GM13976 (cell line): Measurements from ENCODE around the gene QTRT2.

Experiments
- DNase-seq: peaks from one replicate; pipeline ENCODE4 v3.0.0; 2012; ENCODE audit warnings: low spot score
- in situ Hi-C: fragments of 300-500 bp; cut with MboI; formaldehyde crosslinking; loops from one replicate; pipeline ENCODE4 v1.12.0; 2022; ENCODE audit warnings: low sequenced_read_pairs, mixed read lengths, inconsistent platforms; ENCODE audit not compliant: unreplicated experiment
- TF ChIP-seq, protein P1 (sequence below): IDR thresholded peaks from 2 replicates; pipeline ENCODE4 v1.5.1; 2012; ENCODE audit warnings: borderline replicate concordance, mild to moderate bottlenecking; ENCODE audit not compliant: insufficient read depth; ENCODE audit errors: extremely low read depth, missing control alignments, control extremely low read depth

Gene QTRT2

DNA sequence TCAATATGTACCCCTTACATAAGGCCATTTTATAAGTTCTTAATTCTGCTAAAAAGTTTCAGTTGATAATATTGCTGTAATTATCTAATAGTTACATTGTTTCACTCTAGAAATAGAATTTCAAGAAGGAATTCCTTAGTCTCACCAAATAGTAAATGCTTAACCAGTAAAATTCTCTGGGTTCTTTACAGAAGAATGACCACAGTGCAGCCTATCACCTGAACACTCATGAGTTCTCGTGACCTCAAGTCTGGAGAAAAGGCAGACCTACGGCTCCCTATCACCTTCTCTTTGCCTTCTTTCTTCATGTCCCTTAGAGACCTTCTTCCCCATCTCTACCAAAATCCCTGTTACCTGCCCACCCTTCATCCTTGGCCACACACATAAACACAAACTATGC lies 31.1 kb upstream of the QTRT2 start:
- TF ChIP-seq, protein P1, sequence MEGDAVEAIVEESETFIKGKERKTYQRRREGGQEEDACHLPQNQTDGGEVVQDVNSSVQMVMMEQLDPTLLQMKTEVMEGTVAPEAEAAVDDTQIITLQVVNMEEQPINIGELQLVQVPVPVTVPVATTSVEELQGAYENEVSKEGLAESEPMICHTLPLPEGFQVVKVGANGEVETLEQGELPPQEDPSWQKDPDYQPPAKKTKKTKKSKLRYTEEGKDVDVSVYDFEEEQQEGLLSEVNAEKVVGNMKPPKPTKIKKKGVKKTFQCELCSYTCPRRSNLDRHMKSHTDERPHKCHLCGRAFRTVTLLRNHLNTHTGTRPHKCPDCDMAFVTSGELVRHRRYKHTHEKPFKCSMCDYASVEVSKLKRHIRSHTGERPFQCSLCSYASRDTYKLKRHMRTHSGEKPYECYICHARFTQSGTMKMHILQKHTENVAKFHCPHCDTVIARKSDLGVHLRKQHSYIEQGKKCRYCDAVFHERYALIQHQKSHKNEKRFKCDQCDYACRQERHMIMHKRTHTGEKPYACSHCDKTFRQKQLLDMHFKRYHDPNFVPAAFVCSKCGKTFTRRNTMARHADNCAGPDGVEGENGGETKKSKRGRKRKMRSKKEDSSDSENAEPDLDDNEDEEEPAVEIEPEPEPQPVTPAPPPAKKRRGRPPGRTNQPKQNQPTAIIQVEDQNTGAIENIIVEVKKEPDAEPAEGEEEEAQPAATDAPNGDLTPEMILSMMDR = no peak
- in situ Hi-C loops = no loop called here
- DNase-seq = no peak

- DNase-seq = no peak
- in situ Hi-C loops = no loop called here
- TF ChIP-seq, protein P1 = no peak
Observed at GRCh38 chr3:114026331-114026730, 30.2 kb upstream of the QTRT2 start.

- TF ChIP-seq, protein P1 = no peak
- in situ Hi-C loops = no loop called here
- no peak for DNase-seq
Observed at GRCh38 chr3:114033721-114034120, 22.8 kb upstream of the QTRT2 start.

DNA sequence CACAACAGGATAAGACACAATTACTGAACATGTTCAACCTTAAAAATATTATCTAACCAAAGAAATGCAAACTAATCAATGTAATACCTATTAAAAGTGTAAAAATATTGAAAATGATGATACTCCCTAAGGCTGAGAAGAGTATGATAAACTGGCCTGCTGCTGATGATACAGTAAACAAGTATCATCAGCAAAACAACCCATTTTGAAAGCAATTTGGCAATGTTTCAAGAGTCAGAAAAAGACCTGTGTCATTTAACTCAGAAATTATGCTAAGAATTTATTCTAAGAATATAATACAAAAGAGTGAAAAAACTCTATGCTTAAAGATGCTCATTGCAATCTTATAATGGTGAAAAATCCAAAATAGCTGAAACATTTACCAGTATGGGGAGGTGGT lies 22.3 kb upstream of the QTRT2 start:
- TF ChIP-seq, protein P1 = no peak
- in situ Hi-C loops = no loop called here
- DNase-seq = no peak

GRCh38 chr3:114034787-114035545 lies 21.6 kb upstream of the QTRT2 start:
- TF ChIP-seq, protein P1 = no peak
- DNase-seq = no peak
- in situ Hi-C loops = no loop called here

GRCh38 chr3:114035896-114036295 lies 20.6 kb upstream of the QTRT2 start:
- no peak for DNase-seq
- in situ Hi-C loops = no loop called here
- TF ChIP-seq, protein P1 = no peak

DNA sequence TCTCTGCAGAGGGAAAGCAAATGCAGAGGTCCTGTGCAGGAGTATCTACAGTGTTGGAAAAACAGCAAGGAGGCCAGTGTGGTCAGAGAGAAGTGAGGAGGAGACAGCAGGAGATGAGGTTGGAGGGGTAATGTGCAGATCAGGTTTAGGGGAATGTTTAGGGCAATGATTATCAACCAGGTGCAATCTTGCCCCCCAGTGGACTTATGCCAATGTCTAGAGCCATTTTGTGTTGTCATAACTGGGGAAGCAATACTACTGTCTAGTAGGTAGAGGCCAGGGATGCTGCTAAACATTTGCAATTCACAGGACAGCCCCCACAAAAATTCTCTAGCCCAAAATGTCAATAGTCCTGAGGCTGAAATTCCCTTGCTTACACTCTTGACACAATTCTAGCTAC lies 13.3 kb upstream of the QTRT2 start:
- no peak for DNase-seq
- in situ Hi-C loops = no loop called here
- TF ChIP-seq, protein P1 = no peak
